DMS 273 (cell line): ENCODE measurements around the gene FAM78B.
A peak's percentile ranks its signal among the peaks of the same experiment; 100 is the strongest.

Experiments
- DNase-seq: peaks from one replicate; lab custom pipeline; 2025; ENCODE audit not compliant: unreplicated experiment; lab: John Stamatoyannopoulos, UW

FAM78B gene

GRCh38 chr1:166121010-166121409 lies 45.8 kb downstream of the FAM78B start:
- no peak for DNase-seq

GRCh38 chr1:166120281-166120680 lies 46.5 kb downstream of the FAM78B start:
- no peak for DNase-seq

GRCh38 chr1:166119471-166119965 lies 47.3 kb downstream of the FAM78B start:
- no peak for DNase-seq

DNA sequence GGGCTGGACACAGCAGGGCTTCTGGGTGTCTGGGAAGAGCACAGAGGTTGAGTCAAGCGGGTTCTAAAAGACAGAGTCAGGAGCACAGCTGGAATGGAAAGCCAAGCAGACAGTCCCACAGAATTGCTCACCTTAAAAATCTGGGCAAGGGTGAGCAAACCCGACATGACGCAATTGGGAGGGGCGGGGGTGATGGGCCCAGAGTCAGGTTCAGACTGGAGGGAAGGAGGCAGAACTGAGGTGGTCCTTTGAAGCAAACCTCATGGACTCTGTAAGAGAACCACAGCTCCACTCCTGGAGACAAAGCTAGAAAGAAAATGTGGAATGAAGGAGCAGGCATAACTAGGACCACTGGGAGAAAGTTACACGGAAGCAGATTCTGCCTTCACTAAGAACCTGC lies 49.0 kb downstream of the FAM78B start:
- DNase-seq, result no peak

DNA sequence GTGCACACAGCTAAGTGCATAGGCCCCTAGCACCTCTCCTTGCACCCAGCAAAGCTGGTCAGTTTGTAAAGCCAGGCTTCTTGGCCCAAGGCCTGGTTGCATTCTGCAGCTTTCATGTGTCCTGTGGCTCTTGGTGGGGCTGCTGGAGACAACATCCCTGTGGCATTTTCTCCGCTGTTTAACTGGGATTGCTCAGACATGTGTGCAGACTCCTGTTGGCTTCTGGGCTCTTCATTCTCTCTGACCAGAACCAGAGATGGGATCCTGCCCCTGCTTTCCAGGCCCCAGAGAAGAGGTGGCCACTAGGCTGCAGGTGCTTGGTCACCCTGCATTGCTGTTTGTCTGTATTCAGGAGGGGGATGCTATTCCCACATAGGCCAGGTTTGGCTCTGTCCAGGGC lies 50.8 kb downstream of the FAM78B start:
- no peak for DNase-seq

DNA sequence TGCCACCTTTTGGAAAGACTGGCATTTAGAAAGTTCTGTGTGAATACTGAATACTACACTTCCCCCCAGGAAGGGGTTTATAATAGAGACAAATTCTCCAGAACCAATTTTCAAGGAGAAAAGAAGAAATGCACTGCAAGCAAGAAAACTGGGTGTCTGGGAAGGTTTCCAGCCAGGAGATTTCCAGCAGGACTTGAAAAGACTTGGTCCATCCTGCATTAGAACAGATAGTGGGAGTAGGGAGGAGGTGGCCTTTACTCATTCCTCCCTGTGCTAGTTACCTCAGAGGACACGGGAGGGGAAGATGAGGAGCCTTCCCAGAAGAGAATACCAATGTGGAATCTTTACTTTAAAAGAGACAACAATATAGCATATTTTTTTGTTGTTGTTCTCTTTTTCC lies 52.4 kb downstream of the FAM78B start:
- DNase-seq, result no peak

DNA sequence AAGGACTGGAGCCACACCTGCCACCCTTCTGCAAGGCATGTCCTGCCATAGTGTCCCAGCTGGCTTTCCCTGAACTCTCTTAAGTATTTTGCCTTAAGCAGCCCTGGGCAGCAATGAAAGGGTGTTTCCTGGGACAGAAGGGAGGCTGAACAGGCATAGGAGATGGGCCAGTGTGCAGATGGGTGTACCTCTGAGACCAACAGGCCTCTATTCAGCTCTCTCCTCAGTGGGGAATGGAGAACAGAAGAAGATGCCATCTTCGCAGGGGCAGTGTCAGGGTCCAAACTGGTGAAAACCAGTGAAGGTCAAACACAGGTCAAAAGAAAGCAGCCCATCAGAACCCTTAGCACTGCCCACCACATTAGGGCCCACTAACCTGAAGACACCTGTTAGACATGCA lies 53.2 kb downstream of the FAM78B start:
- DNase-seq, result no peak

GRCh38 chr1:166113031-166113430 lies 53.8 kb downstream of the FAM78B start:
- no peak for DNase-seq

- DNase-seq, result no peak
Observed at GRCh38 chr1:166112425-166112824, 54.4 kb downstream of the FAM78B start.

GRCh38 chr1:166111430-166111829 lies 55.4 kb downstream of the FAM78B start:
- no peak for DNase-seq

- DNase-seq, result no peak
Observed at GRCh38 chr1:166090244-166090643, 76.6 kb downstream of the FAM78B start.

DNA sequence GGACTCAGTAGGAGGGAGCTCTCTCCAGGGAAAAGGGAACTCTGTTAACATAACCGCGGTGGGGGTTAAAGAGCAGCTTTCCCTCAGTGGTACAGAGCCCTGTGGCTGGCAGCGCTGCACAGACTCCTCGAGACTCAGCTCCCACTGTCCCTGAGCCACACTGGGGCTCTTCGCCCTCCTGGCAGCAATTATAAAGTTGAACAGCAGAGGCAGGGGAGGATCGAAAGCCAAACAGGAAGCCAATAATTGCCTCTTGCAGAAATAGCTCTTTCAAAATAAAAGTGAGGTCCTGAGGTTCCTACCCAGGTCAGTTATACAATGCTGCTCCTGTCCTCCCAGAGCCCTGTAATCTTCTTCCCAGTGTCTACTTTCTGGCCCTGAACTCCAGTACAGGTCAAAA lies 77.0 kb downstream of the FAM78B start:
- no peak for DNase-seq

DNA sequence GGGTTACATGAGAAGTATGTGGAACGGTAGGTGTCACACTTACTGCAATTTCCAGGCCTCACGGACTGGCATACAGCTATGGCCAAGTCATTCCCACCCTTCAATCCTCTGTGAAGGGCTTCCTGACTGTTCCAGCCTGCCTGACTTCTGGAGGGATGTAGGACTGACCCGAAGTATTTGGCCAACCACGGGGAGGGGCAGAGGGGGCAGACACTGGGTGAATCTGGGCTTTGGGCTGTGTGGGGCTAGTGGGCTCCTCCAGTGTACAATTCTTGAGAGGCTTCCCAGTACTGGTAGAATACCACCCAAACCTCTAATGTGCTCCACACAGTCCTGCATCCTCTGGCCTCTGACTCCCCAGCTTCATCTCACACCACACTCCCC lies 78.2 kb downstream of the FAM78B start:
- DNase-seq, result no peak

GRCh38 chr1:166087734-166088571 lies 78.8 kb downstream of the FAM78B start:
- no peak for DNase-seq

GRCh38 chr1:166086113-166086883 lies 80.5 kb downstream of the FAM78B start:
- DNase-seq, result peak; percentile 27

GRCh38 chr1:166084613-166085012 lies 82.2 kb downstream of the FAM78B start:
- no peak for DNase-seq

- no peak for DNase-seq
Observed at GRCh38 chr1:166083887-166084286, 82.9 kb downstream of the FAM78B start.

DNA sequence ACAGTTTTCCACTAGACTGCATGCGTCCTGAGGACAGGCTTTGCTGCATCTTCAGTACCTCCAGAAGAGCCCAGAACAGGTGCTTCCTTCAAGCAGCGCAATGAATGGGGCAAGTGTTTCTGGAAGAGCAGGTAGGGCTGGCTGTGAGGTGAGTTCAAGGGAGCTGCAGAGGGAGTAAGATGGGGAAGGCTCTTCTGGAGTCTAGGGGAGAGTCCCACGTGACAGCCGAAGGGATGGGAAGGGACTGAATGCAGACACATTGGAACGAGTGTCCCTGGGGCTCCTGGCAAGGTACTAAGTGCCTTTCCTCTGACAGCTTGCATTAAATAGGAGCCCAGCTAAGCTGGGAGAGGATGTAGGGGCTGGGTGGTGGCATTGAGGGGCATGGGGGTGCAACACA lies 84.2 kb downstream of the FAM78B start:
- DNase-seq, result no peak

DNA sequence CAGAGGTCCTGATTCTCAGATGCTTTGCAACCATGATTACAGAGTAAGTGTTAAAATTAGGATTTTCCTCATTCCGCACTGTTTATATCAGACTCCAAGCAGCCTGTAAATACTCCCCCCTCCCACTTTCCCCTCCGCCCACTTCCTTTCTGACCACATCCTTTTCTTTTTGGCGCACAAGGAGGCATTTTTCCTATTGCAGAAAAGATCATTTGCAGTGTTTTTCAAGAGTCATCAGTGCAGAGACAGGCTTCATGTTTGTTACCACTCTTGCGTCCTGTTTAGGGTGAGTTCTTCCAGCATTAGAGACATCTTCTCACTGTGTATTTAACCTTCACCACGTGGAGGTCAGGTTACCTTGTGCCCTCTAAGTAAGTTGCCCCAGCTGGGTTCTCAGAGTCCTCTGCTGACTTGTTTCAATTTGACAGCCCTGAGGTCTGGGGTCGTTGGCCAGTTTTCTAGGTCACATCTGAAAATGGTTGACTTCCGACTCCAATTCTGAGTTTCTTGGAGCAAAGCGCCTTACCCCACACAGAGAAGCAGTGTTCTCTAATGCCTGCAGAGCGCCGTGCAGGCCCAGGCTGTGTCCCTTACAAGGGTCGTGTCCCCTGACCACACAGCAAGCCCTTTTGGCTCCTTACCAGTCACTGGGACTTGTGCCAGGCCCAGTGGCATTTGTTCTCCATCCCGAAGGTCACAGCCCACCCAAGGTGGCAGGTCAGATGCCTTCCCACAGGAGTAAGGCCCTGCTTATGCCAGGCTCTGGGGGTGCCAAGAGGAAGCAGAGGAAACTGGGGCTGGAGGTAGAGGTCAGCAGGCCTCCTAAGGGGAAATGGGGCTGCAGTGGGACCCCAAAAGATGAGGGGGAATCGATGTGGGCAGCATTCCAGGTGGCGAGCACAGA lies 85.6 kb downstream of the FAM78B start:
- no peak for DNase-seq

DNA sequence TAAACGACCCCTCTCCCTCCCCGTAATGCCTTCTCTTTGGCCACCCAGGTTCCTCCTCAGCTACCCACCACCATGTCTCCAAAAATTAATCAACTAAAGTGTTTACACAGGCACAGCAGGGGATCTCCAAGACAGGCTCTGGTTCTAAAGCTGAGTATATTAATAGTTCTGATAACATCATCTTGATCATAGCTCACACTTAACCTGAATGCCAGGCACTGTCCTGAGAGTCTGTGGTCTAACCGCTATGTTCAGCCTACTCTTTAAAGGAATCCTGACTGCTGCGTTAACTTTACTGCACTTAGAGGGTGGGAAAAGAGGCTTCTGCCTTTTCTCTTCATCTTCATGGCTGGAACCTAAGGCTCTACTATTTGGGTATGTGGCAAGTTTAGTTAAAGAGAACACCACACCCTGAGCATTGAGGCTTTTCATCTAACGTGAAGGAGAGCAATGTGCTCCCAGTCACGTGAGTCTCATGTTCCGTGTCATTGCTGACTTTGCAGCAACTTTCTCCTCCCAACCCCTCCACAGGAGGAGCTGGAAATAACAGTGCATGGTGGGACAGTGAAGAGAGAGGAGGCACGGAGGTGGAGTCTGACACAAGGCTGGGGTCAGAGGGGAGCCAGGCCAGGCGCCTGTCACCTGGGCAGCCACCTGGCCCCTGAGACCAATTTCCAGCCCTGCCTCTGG lies 86.4 kb downstream of the FAM78B start:
- DNase-seq, result no peak

- no peak for DNase-seq
Observed at GRCh38 chr1:166079276-166079675, 87.5 kb downstream of the FAM78B start.
